H1 (cell line): ENCODE data around the gene SIX3. TPM values are rescaled to one million over a fixed set of nuclear protein-coding genes. Genes with fewer than 3 reads are reported as not detected.
A peak's percentile ranks its signal among the peaks of the same experiment; 100 is the strongest.

Experiments used
- RNF2 ChIP-seq: fragments of 200-900, 300-1000 bp; sonication (generic); IDR thresholded peaks from 2 replicates; pipeline ENCODE4 v1.7.1; 2016; ENCODE audit warnings: borderline replicate concordance, low read depth, mild to moderate bottlenecking, antibody characterized with exemption, low read length; ENCODE audit not compliant: poor library complexity, severe bottlenecking; ENCODE audit errors: missing control alignments
- SIN3A ChIP-seq, 2 experiments: IDR thresholded peaks in 1 of 2; conservative IDR thresholded peaks in 1 of 2; 2 replicates each; pipeline ENCODE4 v1.6.1; 2011 to 2012; ENCODE audit warnings: low read length in 2 of 2, improper control_type of control experiment in 1 of 2, low read depth in 1 of 2, mild to moderate bottlenecking in 1 of 2
- polyA plus RNA-seq, 7 experiments: library from polyadenylated mRNA; depleted of rRNA in 3 of 7; stranded (reverse) in 5 of 7; unstranded in 2 of 7; fragments of >200 nt in 5 of 7; fragments of 200-250 nt in 2 of 7; gene quantifications; 1 replicate in 5 of 7; 2 replicates in 1 of 7; 4 replicates in 1 of 7; pipeline versions ENCODE4 v1.2.1 to v1.2.3, GENCODE V29; 2011 to 2013; ENCODE audit warnings: missing spikeins in 2 of 7, mixed read lengths in 2 of 7
- total RNA-seq: library from RNA; stranded (reverse); fragmentation: NEBNext Ultra II Directional; extraction: Animal tissue kit (Norgen Biotek cat#: 25700); gene quantifications from 2 replicates; pipeline ENCODE4 v1.2.1, GENCODE V29; 2021
- TF ChIP-seq, protein P1 (sequence below): IDR thresholded peaks from 2 replicates; pipeline ENCODE4 v1.6.1; 2011; ENCODE audit warnings: low read depth, mild to moderate bottlenecking, low read length; ENCODE audit not compliant: insufficient read depth

SIX3 gene
- total and polyA plus RNA-seq, 2 of the 8 experiments (the other 6 are each of a cell fraction or from before 2014, with no cell fraction given): 0.02 to 0.19 TPM

GRCh38 chr2:44930274-44931197, 11.0 kb upstream of the SIX3 start (continued):
- TF ChIP-seq RNF2: peak; percentile 99
- TF ChIP-seq, protein P1, sequence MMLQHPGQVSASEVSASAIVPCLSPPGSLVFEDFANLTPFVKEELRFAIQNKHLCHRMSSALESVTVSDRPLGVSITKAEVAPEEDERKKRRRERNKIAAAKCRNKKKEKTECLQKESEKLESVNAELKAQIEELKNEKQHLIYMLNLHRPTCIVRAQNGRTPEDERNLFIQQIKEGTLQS: no peak
- TF ChIP-seq SIN3A (conservative IDR thresholded peaks at IDR 0.05 in 1 of 2, IDR thresholded peaks at IDR 0.05 in 1 of 2; ENCODE audit: low read depth in 1 of 2, low read length in 2 of 2): no peak
